ENCODE measurements around the gene TOMM70. TPM values are rescaled to one million over a fixed set of nuclear protein-coding genes. Genes with fewer than 3 reads are reported as not detected.

TOMM70 gene
- total and polyA plus RNA-seq, 2 donors (not counting 3 experiments of a cell fraction or from before 2014, with no cell fraction given), result 7.6 to 32.3 TPM

DNA sequence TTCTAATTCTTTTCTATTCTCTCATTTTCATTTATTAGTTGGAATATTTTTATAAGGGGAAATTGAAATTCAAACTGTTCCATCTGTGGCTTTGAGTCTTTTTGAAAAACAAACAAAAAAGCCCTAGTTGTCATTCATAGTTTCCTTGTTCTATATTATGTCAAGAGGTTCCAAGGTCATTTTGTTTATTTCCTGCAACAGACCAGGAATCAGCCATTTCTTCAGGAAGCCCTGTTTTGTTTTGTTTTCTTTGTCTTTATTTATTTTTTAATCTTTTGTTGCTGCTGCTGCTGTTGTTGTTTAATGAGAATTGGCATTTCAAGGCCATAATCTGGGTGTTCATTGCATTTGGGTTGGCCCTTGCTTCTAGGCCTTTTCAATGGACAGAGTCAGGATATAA, 15.3 kb upstream of the TOMM70 start:
- no peaks in the 10 kb centered on the region for H3K9me1 ChIP-seq (replicated peaks; ENCODE audit: control insufficient read depth, extremely low read depth, insufficient read depth, low read length)
- dilution Hi-C loops (cut with MboI; ENCODE audit: extremely low pct_ligation_motif_present, low sequenced_read_pairs) (no loop called here), intact Hi-C loops (cut with micrococcal nuclease) (no loop called here)
- H3K27ac ChIP-seq (ENCODE audit: insufficient read depth, low read depth, low read length), result no peak overlapping the region
- H2AFZ ChIP-seq (ENCODE audit: low read depth, low read length), result peak overlapping the region; percentile 16
- no peaks in the 10 kb centered on the region for H4K20me1 ChIP-seq (replicated peaks; ENCODE audit: control insufficient read depth, extremely low read depth, insufficient read depth, low read length)
- no peak for TF ChIP-seq GATA2 (IDR thresholded peaks at IDR 0.05; ENCODE audit: insufficient read depth, insufficient read length, low read depth, low read length)
- TF ChIP-seq JUN (IDR thresholded peaks at IDR 0.05; ENCODE audit: borderline replicate concordance, insufficient read depth, insufficient read length, low read depth), result no peak
- TF ChIP-seq POLR2AphosphoS5 (IDR thresholded peaks at IDR 0.05; ENCODE audit: insufficient read depth, low read depth, low read length), result no peak
- TF ChIP-seq, protein P1, sequence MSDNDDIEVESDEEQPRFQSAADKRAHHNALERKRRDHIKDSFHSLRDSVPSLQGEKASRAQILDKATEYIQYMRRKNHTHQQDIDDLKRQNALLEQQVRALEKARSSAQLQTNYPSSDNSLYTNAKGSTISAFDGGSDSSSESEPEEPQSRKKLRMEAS (IDR thresholded peaks at IDR 0.05; ENCODE audit: insufficient read depth, insufficient read length), result no peak
- no peak for TF ChIP-seq POLR2A (IDR thresholded peaks at IDR 0.05; ENCODE audit: low read depth, low read length)
- no peak for TF ChIP-seq FOS (IDR thresholded peaks at IDR 0.05; ENCODE audit: borderline replicate concordance, insufficient read depth, low read length)
- no peak for TF ChIP-seq EZH2 (IDR thresholded peaks at IDR 0.05; ENCODE audit: borderline replicate concordance, low read depth, low read length, severe bottlenecking)
- no peak for TF ChIP-seq MYC (IDR thresholded peaks at IDR 0.05; ENCODE audit: low read depth, low read length)
- TF ChIP-seq, protein P2, sequence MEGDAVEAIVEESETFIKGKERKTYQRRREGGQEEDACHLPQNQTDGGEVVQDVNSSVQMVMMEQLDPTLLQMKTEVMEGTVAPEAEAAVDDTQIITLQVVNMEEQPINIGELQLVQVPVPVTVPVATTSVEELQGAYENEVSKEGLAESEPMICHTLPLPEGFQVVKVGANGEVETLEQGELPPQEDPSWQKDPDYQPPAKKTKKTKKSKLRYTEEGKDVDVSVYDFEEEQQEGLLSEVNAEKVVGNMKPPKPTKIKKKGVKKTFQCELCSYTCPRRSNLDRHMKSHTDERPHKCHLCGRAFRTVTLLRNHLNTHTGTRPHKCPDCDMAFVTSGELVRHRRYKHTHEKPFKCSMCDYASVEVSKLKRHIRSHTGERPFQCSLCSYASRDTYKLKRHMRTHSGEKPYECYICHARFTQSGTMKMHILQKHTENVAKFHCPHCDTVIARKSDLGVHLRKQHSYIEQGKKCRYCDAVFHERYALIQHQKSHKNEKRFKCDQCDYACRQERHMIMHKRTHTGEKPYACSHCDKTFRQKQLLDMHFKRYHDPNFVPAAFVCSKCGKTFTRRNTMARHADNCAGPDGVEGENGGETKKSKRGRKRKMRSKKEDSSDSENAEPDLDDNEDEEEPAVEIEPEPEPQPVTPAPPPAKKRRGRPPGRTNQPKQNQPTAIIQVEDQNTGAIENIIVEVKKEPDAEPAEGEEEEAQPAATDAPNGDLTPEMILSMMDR (IDR thresholded peaks at IDR 0.05; ENCODE audit: extremely low read depth in 1 of 2, insufficient read depth in 1 of 2, low read depth in 1 of 2, low read length in 2 of 2), result no peak
- H3K4me1 ChIP-seq (ENCODE audit: control insufficient read depth, extremely low read depth, insufficient read depth, low read length), result no peaks in the 10 kb centered on the region
- FAIRE-seq (peak; percentile 50), DNase-seq (ENCODE audit: low read depth, low spot score) (peak; percentile 39)
- ChIA-PET CTCF (interaction anchor here (1.0 to 2.3 kb wide), 3 partner anchors 11 to 14 kb away, joined by 3 to 6 read pairs (median 3); no protein-coding TSS in a partner anchor), POLR2A (no interaction called here)
- no peaks in the 10 kb centered on the region for H3K9me3 ChIP-seq (replicated peaks; ENCODE audit: control insufficient read depth, insufficient read depth, low read length)
- no peaks in the 10 kb centered on the region for H3K27me3 ChIP-seq (ENCODE audit: control insufficient read depth in 2 of 2, insufficient read depth in 2 of 2, low read length in 2 of 2)
- H3K79me2 ChIP-seq (ENCODE audit: control insufficient read depth, insufficient read depth, low read length), result no peaks in the 10 kb centered on the region
- BruUV-seq (replicated peaks), result no TSS peak
- no peak overlapping the region for H3K4me2 ChIP-seq (ENCODE audit: insufficient read depth, low read length)
- H3K4me3 ChIP-seq (replicated peaks in 1 of 3; ENCODE audit: insufficient read depth in 1 of 3, low read depth in 1 of 3, low read length in 3 of 3), result no peak overlapping the region
- no peak overlapping the region for H3K9ac ChIP-seq (replicated peaks; ENCODE audit: extremely low read depth, insufficient read depth, low read length)
- no peaks in the 10 kb centered on the region for H3K36me3 ChIP-seq (ENCODE audit: control insufficient read depth in 2 of 2, extremely low read depth in 1 of 2, insufficient read depth in 2 of 2, low read length in 2 of 2)

All from endothelial cell of umbilical vein (primary cell).